Measurements from ENCODE around the gene C19orf85. TPM values are rescaled to one million over a fixed set of nuclear protein-coding genes. Genes with fewer than 3 reads are reported as not detected.

The C19orf85 gene
- total RNA-seq, 1 experiment from 2014 or later, result not detected

DNA sequence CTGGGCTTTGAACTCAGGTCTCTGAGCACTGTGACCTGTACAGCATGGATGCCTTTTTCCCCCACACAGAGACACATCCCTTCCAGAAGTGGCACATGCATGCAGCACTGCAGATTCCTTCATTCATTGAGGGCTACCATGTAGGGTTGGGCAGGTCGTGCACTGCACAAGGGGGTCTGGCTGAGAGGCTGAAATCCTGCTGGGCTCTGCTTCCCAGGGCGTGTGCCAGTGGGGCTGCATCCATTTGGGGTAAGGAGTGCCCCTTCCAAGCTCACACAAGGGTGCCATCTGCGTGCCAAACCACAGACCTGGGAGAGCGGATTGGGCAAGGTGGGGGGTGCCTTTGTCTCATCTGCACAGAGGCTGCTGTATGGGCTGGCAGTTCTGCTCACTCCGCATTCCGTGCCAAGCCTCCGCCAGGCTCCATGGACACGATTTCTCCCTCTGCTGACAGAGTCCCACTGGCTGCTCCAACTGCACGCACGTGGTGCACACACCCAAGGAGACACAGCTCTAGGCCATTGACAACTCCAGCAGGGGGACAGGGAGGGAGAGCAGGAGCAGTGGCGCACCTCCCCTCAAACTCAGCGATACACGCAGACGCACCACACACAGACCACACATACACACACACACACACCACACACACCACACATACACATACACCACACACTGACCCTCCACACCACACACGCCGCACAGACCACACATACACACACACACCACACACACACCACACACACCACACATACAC, 17.0 kb downstream of the C19orf85 start:
- Histone ChIP-seq H3K4me3 (ENCODE audit: low read depth, low read length) (no peak overlapping the region), H3K36me3 (ENCODE audit: control insufficient read depth, insufficient read depth, low read length) (no peaks in the 10 kb centered on the region), H3K9me3 (no peaks in the 10 kb centered on the region), H3K27me3 (replicated peaks; ENCODE audit: control insufficient read depth, insufficient read depth, low read length) (peaks cover 7% of the 10 kb centered on the region), H3K4me1 (peaks cover 4% of the 10 kb centered on the region; the same call in 1 of the 2 replicates)
- Mint-ChIP-seq H3K9me3 (ENCODE audit: unreplicated experiment) (no peaks in the 10 kb centered on the region), H3K4me3 (ENCODE audit: unreplicated experiment) (no peak overlapping the region), H3K36me3 (ENCODE audit: insufficient read depth, unreplicated experiment) (no peaks in the 10 kb centered on the region), H3K27me3 (ENCODE audit: insufficient read depth, unreplicated experiment) (peaks cover 35% of the 10 kb centered on the region), H3K4me1 (ENCODE audit: low read depth, unreplicated experiment) (no peaks in the 10 kb centered on the region), H3K27ac (ENCODE audit: unreplicated experiment) (no peak overlapping the region)
- BruUV-seq (replicated peaks), result no TSS peak
- ChIA-PET CTCF (interaction anchor here (0.7 to 1.3 kb wide), 4 partner anchors 11 to 65 kb away, joined by 3 to 4 read pairs (median 4); partner anchors contain the start of gene ISOC2), POLR2A (interaction anchor here (0.6 to 1.2 kb wide), 2 partner anchors 29 to 240 kb away, joined by 3 read pairs; no protein-coding TSS in a partner anchor)
- DNase-seq, result peak; percentile 57 to 78
- intact Hi-C loops (cut with micrococcal nuclease; ENCODE audit: unreplicated experiment), result no loop called here
- TF ChIP-seq, protein P1, sequence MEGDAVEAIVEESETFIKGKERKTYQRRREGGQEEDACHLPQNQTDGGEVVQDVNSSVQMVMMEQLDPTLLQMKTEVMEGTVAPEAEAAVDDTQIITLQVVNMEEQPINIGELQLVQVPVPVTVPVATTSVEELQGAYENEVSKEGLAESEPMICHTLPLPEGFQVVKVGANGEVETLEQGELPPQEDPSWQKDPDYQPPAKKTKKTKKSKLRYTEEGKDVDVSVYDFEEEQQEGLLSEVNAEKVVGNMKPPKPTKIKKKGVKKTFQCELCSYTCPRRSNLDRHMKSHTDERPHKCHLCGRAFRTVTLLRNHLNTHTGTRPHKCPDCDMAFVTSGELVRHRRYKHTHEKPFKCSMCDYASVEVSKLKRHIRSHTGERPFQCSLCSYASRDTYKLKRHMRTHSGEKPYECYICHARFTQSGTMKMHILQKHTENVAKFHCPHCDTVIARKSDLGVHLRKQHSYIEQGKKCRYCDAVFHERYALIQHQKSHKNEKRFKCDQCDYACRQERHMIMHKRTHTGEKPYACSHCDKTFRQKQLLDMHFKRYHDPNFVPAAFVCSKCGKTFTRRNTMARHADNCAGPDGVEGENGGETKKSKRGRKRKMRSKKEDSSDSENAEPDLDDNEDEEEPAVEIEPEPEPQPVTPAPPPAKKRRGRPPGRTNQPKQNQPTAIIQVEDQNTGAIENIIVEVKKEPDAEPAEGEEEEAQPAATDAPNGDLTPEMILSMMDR (IDR thresholded peaks at IDR 0.05; ENCODE audit: insufficient read depth in 1 of 2, low read depth in 1 of 2, low read length in 1 of 2, severe bottlenecking in 1 of 2, unreplicated experiment in 1 of 2), result no peak

DNA sequence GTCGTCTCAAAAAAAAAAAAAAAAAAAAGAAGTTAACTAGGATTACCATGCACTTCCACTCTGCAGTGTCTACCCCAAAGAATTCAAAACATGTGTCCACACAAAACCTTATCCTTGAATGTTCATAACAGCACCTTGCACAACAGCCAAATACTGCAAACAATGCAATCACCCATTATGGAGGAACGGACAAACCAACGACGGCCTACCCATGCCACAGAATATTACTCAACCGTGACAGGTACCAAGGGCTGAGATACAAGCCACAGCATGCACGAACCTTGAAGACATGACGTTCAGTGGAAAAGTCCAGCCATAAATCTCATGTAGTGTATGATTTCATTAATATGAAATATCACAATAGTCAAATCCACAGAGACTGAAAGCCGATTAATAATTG, 18.5 kb downstream of the C19orf85 start:
- Histone ChIP-seq H3K27me3 (replicated peaks; ENCODE audit: control insufficient read depth, insufficient read depth, low read length) (peaks cover 12% of the 10 kb centered on the region), H3K9me3 (no peaks in the 10 kb centered on the region), H3K4me3 (ENCODE audit: low read depth, low read length) (no peak overlapping the region), H3K4me1 (peaks cover 4% of the 10 kb centered on the region; the same call in 1 of the 2 replicates), H3K36me3 (ENCODE audit: control insufficient read depth, insufficient read depth, low read length) (no peaks in the 10 kb centered on the region)
- no peak overlapping the region for H3K27ac Mint-ChIP-seq (ENCODE audit: unreplicated experiment)
- intact Hi-C loops (cut with micrococcal nuclease; ENCODE audit: unreplicated experiment), result no loop called here
- H3K9me3 Mint-ChIP-seq (ENCODE audit: unreplicated experiment), result no peaks in the 10 kb centered on the region
- H3K27me3 Mint-ChIP-seq (ENCODE audit: insufficient read depth, unreplicated experiment), result peaks cover 38% of the 10 kb centered on the region
- no TSS peak for BruUV-seq (replicated peaks)
- TF ChIP-seq, protein P1 (IDR thresholded peaks at IDR 0.05; ENCODE audit: insufficient read depth in 1 of 2, low read depth in 1 of 2, low read length in 1 of 2, severe bottlenecking in 1 of 2, unreplicated experiment in 1 of 2), result no peak
- ChIA-PET CTCF (interaction anchor here (0.6 kb wide), 1 partner anchor 9 kb away, joined by 3 read pairs; no protein-coding TSS in a partner anchor), POLR2A (interaction anchor here (0.7 to 0.8 kb wide), 2 partner anchors 56 to 187 kb away, joined by 5 read pairs; no protein-coding TSS in a partner anchor)
- no peak for DNase-seq
- H3K36me3 Mint-ChIP-seq (ENCODE audit: insufficient read depth, unreplicated experiment), result no peaks in the 10 kb centered on the region
- no peaks in the 10 kb centered on the region for H3K4me1 Mint-ChIP-seq (ENCODE audit: low read depth, unreplicated experiment)
- no peak overlapping the region for H3K4me3 Mint-ChIP-seq (ENCODE audit: unreplicated experiment)

DNA sequence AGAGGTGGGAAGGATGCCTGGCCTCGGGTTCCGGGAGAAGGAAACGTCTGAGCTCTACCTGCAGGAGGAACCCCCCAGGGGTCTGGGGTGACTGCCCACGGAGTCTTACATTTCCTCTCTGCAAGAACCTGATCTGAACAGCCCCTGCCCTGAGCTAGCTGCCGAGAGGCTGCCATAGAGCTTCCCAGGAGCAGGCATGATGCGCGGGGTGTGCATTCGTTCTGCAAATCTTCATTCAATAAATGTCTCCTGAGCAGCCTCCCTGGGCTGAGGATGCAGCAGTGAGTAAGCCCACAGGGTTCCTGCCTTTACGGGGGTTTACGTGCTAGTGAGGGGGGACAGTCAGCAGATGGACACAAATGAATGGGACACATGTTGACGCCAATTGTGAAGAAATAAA, 19.9 kb downstream of the C19orf85 start:
- TF ChIP-seq, protein P1 (IDR thresholded peaks at IDR 0.05; ENCODE audit: insufficient read depth in 1 of 2, low read depth in 1 of 2, low read length in 1 of 2, severe bottlenecking in 1 of 2, unreplicated experiment in 1 of 2), result no peak
- BruUV-seq (replicated peaks), result no TSS peak
- Mint-ChIP-seq H3K4me1 (ENCODE audit: low read depth, unreplicated experiment) (no peaks in the 10 kb centered on the region), H3K4me3 (ENCODE audit: unreplicated experiment) (no peak overlapping the region), H3K27ac (ENCODE audit: unreplicated experiment) (no peak overlapping the region), H3K36me3 (ENCODE audit: insufficient read depth, unreplicated experiment) (no peaks in the 10 kb centered on the region), H3K27me3 (ENCODE audit: insufficient read depth, unreplicated experiment) (peaks cover 32% of the 10 kb centered on the region), H3K9me3 (ENCODE audit: unreplicated experiment) (no peaks in the 10 kb centered on the region)
- CTCF ChIA-PET, result interaction anchor here (0.5 to 1.2 kb wide), 2 partner anchors 17 to 299 kb away, joined by 3 to 4 read pairs; no protein-coding TSS in a partner anchor
- Histone ChIP-seq H3K36me3 (ENCODE audit: control insufficient read depth, insufficient read depth, low read length) (no peaks in the 10 kb centered on the region), H3K4me3 (ENCODE audit: low read depth, low read length) (no peak overlapping the region), H3K9me3 (0 out of 2 replicates have a peak, but pooled peaks cover 3% of the 10 kb centered on the region), H3K4me1 (peaks cover 11% of the 10 kb centered on the region; the same call in 1 of the 2 replicates), H3K27me3 (replicated peaks; ENCODE audit: control insufficient read depth, insufficient read depth, low read length) (peaks cover 10% of the 10 kb centered on the region)
- intact Hi-C loops (cut with micrococcal nuclease; ENCODE audit: unreplicated experiment), result no loop called here
- DNase-seq, result no peak
- POLR2A ChIA-PET, result no interaction called here
